Measurements from ENCODE around the gene THEMIS2.

GRCh38 chr1:27915082-27915575 lies 42.8 kb downstream of the THEMIS2 start:
- TF ChIP-seq CTCF (IDR thresholded peaks at IDR 0.05) (no peak), POLR2A (IDR thresholded peaks at IDR 0.05) (no peak)

All from right lobe of liver (tissue), 4 donors.